GF-D8 (cell line): ENCODE data around the gene DRD1.
"Not testable (repeated sequence)": the region's sequence is repeated elsewhere in the genome, so short reads cannot be mapped to it uniquely, and the experiment has no call there.

Source experiments
- DNase-seq: peaks from one replicate; lab custom pipeline; 2025; lab: John Stamatoyannopoulos, UW

The DRD1 gene

DNA sequence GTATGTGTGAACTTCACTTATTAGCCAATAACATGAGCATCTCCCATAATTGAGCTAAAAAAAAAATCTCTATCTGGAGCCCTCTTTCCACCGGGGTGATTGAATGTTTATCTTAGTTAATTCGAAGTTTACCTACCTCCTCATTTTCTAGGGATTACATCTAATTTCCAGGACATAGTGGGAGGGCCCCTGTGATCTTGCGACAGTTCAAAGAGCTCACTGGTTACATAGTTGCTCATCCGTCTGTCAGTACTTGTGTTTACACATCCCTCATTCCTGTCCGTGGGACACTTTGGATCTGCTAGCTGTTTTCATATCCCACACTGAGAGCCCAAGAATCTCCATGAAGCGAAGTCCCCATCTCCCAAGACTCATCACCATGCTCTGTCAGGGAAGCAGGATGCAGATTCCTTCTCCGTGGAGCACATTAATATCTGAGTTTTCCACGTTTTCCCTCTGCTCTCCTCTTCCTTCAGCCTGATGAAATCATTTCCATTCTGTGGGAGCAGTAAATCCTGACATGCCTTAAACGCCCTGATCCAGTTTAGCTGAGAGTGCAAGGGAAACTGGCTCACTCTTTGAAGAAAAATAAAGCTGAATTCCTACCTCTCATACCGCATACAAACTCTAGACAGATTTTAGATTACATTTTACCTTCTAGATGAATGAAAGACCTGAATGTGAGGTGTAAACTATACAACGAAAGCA is 24.2 kb upstream of the DRD1 start:
- DNase-seq: no peak

DNA sequence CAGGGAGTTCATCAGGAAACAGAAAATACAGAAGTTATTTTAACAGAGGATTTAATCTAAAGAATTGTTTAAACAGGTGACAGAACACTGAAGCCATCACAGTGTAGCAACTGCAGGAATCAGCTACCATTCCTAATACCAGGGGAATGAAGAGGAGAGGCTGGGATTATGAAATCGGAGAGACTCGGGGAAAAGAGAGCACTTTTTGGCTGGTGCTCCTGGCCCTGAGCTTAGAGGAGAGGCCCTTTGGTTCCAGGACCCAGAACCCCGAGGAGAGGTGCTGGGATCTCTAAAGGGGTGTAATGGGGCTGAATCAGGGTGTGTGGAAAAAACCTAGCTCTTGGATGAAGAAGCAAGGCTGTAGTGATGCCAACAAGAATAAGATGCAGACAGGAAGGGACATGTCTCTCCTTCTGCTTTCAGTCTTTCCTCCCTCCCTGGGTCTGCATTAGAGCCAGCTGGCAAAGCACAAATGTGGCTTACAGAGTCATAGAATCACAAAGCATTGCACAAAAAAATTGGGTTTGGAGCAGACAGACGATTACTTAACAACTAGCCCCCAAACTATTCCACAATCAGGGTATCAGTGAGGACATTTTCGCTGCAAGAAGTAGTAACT is 22.8 kb upstream of the DRD1 start:
- no peak for DNase-seq

- DNase-seq: no peak
Observed at GRCh38 chr5:175465282-175465681, 21.3 kb upstream of the DRD1 start.

DNA sequence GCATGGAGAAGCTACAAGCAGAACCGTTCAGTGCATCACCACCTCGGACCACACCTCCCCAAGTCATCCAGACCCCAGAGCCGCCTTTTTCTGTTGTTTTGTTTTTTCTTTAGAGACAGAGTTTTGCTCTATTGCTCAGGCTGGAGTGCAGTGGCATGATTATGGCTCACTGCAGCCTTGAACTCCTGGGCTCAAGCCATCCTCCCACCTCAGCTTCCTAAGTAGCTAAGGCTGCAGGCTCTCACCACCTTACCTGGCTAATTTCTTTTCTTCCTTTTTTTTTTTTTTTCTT is 20.9 kb upstream of the DRD1 start:
- DNase-seq: no peak

- no peak for DNase-seq
Observed at GRCh38 chr5:175464074-175464941, 20.3 kb upstream of the DRD1 start.

DNA sequence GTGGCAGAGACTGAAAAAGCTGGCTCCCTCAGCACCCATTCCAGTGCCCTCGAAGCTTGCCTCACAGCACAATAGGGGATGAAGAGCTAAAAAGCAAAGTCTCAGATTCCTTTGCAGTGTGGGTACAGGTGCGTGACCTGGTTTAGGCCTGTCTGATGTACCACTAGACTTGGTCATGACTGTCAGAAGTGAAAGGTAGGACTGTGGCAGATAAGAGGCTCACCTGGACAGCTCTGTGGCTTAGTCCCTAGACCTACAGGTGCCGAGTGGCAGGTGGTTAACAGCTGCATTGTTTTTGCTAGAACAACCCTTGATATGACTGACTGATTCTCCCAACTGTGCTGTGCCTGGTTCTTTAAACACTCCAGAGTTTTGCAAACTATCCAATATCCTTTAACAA is 19.7 kb upstream of the DRD1 start:
- no peak for DNase-seq

DNA sequence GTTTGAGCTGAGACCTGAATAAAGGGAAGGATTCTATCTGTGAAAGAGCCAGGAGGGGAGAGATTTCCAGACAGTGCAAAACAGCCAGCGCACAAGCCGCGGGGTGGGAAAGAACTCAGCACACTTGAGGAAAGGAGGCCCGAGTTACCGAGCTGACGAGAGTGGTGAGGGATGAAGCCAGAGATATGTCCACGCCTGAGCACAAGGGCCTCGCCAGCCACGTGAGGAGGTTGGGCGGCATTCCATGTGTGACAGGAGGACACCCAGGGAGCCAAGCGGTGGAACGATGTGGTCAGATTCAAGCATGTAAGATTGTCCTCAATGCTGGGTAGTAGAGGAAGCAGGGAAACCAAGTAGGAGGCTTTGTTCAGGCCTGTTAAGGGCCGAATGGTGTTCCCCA is 17.4 kb upstream of the DRD1 start:
- no peak for DNase-seq

GRCh38 chr5:175460552-175460951 is 16.6 kb upstream of the DRD1 start:
- no peak for DNase-seq

- no peak for DNase-seq
Observed at GRCh38 chr5:175460126-175460525, 16.1 kb upstream of the DRD1 start.

DNA sequence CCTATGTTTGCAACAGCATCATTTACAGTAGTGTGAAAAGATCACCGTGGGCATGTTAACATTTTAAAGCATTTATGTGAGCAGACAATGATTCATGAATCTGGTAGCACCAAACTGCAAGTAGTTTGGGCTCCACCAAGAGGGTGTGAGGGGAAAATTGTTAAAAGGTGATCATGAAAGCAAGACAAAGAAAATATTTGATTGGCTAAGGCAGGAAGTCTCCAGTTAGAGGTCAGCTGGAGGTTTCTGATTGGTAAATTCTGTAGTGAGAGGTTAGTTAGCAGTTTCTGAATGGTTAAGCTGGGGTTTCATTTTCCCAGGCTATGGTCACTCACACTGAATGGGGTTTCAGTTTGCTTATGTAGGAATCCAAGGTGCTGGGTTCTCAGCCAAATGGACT is 13.5 kb upstream of the DRD1 start:
- no peak for DNase-seq

GRCh38 chr5:175456105-175456742 is 12.2 kb upstream of the DRD1 start:
- no peak for DNase-seq

DNA sequence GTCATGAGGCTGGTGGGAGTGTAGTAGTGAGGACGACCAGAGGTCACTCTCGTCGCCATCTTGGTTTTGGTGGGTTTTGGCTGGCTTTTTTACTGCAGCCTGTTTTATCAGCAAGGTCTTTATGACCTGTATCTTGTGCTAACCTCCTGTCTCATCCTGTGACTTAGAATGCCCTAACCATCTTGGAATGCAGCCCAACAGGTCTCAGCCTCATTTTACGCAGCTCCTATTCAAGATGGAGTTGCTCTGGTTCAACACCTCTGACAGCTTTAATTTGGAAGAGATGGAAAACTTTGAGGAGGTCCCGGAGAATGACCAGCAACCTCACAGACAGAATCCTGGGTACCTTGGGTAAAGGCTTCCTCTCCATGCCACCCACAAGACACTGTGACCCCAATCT is 10.4 kb upstream of the DRD1 start:
- not testable (repeated sequence) for DNase-seq

- DNase-seq: no peak
Observed at GRCh38 chr5:175452166-175452565, 8.2 kb upstream of the DRD1 start.

DNA sequence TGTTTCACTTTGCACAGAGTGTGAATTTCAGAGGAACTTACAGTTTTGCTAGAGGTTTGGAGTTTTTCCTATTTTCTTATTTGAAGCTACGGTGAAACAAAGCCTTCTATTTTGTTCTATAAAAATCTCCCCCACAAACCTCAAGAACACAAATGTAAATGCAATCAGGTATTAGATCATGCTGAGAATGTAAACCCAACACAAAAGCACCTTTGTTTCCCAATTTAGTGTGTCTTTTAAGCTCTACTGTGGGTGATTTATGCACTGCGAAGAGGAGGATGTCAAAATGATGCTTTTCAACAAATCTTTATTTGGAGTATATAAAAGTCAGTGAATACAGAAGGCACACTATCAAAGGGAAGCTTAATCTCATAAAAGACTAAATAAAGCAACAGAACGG is 4.3 kb upstream of the DRD1 start:
- no peak for DNase-seq

GRCh38 chr5:175447571-175447970 is 3.6 kb upstream of the DRD1 start:
- DNase-seq: no peak

DNA sequence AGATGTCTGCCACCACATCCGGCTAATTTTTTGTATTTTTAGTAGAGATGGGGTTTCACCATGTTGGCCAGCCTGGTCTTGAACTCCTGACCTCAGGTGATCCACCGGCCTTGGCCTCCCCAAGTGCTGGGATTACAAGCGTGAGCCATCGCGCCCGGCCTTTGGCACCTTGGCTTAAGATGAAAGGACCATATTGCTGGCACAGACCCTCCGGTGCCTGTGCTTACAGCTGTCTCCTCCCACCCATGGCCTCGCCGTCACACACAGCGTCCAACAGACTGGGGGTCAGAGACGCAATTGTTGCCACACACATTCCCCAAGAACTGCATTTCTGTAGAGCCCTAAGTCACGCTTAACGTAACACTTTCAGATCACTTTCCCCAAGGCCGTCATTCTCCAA is 2.4 kb upstream of the DRD1 start:
- not testable (repeated sequence) for DNase-seq

GRCh38 chr5:175444905-175445456 is 999 bp upstream of the DRD1 start:
- DNase-seq: no peak

- DNase-seq: no peak
Observed at GRCh38 chr5:175443514-175444059, 395 bp downstream of the DRD1 start.

GRCh38 chr5:175438234-175438857 is 5.6 kb downstream of the DRD1 start:
- no peak for DNase-seq

GRCh38 chr5:175436359-175436758 is 7.6 kb downstream of the DRD1 start:
- no peak for DNase-seq

- DNase-seq: no peak
Observed at GRCh38 chr5:175434800-175435199, 9.2 kb downstream of the DRD1 start.

DNA sequence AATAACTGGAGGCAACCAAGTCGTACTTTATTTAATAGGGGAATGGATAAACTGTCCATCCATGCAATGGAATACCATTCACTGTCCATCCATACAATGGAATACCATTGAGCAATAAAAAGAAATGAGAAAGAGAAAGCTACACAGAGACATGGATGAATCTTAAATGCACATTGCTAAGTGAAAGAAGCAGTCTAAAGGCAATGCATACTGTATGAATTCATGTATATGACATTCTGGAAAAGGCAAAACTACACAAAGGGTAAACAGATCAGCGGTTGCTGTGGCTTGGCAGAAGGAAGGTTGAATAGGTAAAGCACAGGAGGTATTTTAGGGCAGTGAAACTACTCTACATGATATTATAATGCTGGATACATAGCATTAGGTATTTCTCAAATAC is 16.2 kb downstream of the DRD1 start:
- no peak for DNase-seq
